ENCODE results near the gene SERTAD2. TPM values are rescaled to one million over a fixed set of nuclear protein-coding genes. Genes with fewer than 3 reads are reported as not detected.

Gene SERTAD2
- total RNA-seq, 4 donors from 2014 or later, result 1.8 to 29.5 (median 8.9) TPM

DNA sequence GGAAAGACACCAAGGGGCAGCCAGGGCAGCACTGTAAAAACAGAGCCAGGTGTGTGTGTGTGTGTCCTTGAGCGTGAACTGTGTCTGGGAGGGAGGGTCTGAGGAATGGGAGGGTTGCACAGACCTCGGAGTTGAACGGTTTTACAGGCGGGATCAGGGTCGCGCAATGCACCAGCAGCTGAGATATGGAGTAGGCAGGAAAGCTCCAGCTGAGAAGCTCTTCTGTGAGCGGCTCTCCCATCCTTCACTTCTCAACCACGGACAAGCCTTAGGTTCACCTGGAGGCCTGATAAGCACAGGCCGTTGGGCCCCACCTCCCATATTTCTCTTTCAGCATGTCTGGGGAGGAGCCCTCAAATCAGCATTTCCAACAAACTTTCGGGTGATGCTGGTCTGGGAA is 12.1 kb downstream of the SERTAD2 start:
- intact Hi-C loops (cut with DNase I; ENCODE audit: low total_unique reads), result no loop called here
- no peak for TF ChIP-seq CTCF (IDR thresholded peaks at IDR 0.05)
- TF ChIP-seq POLR2A (IDR thresholded peaks at IDR 0.05), result no peak
- no peak overlapping the region for H3K27ac ChIP-seq
- no peak for DNase-seq
- H3K36me3 ChIP-seq, result no peaks in the 10 kb centered on the region
- H3K9me3 ChIP-seq, result no peaks in the 10 kb centered on the region
- H3K27me3 ChIP-seq, result no peaks in the 10 kb centered on the region
- peaks cover 0 to 13% of the 10 kb centered on the region in 2 donors for H3K4me1 ChIP-seq
- H3K4me3 ChIP-seq, result no peak overlapping the region

DNA sequence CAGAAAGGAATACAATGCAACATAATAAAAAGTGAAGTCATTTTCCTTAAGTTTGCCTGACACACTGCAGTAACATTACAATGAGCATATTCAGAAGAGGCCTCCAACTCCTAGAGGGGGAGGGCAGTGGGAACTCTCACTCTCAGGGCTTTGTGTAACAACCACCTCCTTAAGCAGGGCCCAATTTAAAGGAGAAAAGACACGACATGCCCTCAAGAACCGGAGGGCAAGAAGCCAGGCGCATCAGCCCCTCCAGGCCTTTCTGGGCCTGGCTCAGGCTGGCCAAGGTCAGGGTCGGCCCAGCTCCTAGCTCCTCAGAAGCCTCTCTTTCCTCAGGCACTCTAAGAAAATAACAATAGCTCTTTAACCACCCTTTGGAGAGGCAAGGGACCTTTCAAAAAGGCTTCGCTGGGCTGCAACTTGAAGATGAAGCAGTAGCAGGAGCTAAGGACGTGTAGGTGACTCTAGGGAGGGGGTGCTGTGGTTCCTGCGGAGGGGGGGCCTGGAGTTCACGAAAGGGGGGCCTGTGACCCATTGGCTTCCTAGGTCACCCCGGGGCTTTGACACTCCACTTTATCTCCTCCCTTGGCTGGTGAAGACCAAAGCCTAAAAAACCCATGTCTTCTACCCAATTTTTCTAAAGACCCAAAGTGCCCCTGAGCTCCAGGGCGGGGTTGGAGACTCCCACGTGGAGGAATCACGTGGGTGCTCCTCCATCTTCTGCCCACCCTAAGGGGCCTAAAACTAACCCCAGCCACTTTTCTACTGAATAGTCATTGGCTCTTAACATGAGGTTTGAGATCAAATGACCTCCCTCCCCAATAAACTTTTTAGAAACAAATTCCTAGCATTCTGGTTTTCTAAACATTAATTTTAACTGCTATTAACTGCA is 13.3 kb downstream of the SERTAD2 start:
- no peaks in the 10 kb centered on the region for H3K27me3 ChIP-seq
- intact Hi-C loops (cut with DNase I; ENCODE audit: low total_unique reads), result no loop called here
- no peaks in the 10 kb centered on the region for H3K9me3 ChIP-seq
- DNase-seq, result no peak
- peaks cover 0 to 7% of the 10 kb centered on the region in 2 donors for H3K4me1 ChIP-seq
- no peak overlapping the region for H3K27ac ChIP-seq
- no peak overlapping the region for H3K4me3 ChIP-seq
- TF ChIP-seq POLR2A (IDR thresholded peaks at IDR 0.05) (no peak), CTCF (IDR thresholded peaks at IDR 0.05) (no peak)
- no peaks in the 10 kb centered on the region for H3K36me3 ChIP-seq

DNA sequence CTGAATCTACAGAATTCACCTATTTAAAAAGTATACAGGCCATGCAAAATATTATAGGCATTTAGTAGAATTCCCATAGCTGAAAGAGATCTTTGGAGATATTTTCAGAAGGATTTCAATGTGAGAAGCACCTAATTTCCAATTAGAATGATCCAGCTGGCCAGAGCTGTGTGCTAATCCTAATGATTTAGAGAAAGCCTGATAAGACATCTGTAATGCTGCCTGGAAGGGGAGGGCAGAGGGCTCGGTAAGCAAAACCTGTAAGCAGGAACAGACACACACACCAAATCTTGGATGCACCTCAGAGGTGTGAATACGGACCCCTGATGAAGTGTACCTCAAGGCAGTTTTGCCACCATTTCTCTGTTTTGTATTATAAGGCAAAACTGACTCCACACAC is 14.0 kb downstream of the SERTAD2 start:
- intact Hi-C loops (cut with DNase I; ENCODE audit: low total_unique reads), result no loop called here
- no peak overlapping the region for H3K27ac ChIP-seq

GRCh38 chr2:64638502-64639120 is 15.1 kb downstream of the SERTAD2 start:
- DNase-seq, result no peak
- intact Hi-C loops (cut with DNase I; ENCODE audit: low total_unique reads), result no loop called here
- TF ChIP-seq CTCF (IDR thresholded peaks at IDR 0.05) (no peak), POLR2A (IDR thresholded peaks at IDR 0.05) (no peak)
- no peak overlapping the region for H3K27ac ChIP-seq
- no peak overlapping the region for H3K4me3 ChIP-seq
- H3K27me3 ChIP-seq, result no peaks in the 10 kb centered on the region
- no peaks in the 10 kb centered on the region for H3K9me3 ChIP-seq
- peaks cover 0 to 6% of the 10 kb centered on the region in 2 donors for H3K4me1 ChIP-seq
- no peaks in the 10 kb centered on the region for H3K36me3 ChIP-seq

More for the DNA sequence above, 14.0 kb downstream of the SERTAD2 start:
- H3K27me3 ChIP-seq, result no peaks in the 10 kb centered on the region
- H3K9me3 ChIP-seq, result no peaks in the 10 kb centered on the region
- peaks cover 0 to 6% of the 10 kb centered on the region in 2 donors for H3K4me1 ChIP-seq
- TF ChIP-seq CTCF (IDR thresholded peaks at IDR 0.05) (no peak), POLR2A (IDR thresholded peaks at IDR 0.05) (no peak)
- no peak for DNase-seq
- H3K4me3 ChIP-seq, result no peak overlapping the region
- H3K36me3 ChIP-seq, result no peaks in the 10 kb centered on the region

GRCh38 chr2:64637931-64638330 is 15.8 kb downstream of the SERTAD2 start:
- no peaks in the 10 kb centered on the region for H3K27me3 ChIP-seq
- no peak for DNase-seq
- no peaks in the 10 kb centered on the region for H3K36me3 ChIP-seq
- peaks cover 0 to 6% of the 10 kb centered on the region in 2 donors for H3K4me1 ChIP-seq
- H3K27ac ChIP-seq, result no peak overlapping the region
- H3K4me3 ChIP-seq, result no peak overlapping the region
- TF ChIP-seq POLR2A (IDR thresholded peaks at IDR 0.05) (no peak), CTCF (IDR thresholded peaks at IDR 0.05) (no peak)
- H3K9me3 ChIP-seq, result no peaks in the 10 kb centered on the region
- intact Hi-C loops (cut with DNase I; ENCODE audit: low total_unique reads), result no loop called here
